GM23338 (cell line): Measurements from ENCODE around the gene CLASP2. TPM values are rescaled to one million over a fixed set of nuclear protein-coding genes. Genes with fewer than 3 reads are reported as not detected.

ENCODE experiments used
- ATAC-seq: fragments of 200-7000 bp; cut with Tn5 transposase; 3 replicates; pipeline ENCODE4 v1.9.1; 2020
- DNase-seq: peaks from one replicate; pipeline ENCODE4 v3.0.0-alpha.2; 2015; ENCODE audit warnings: low spot score
- H2AFZ ChIP-seq: fragments of 200-600 bp; sonication (generic); 2 replicates; pipeline ENCODE4 v1.8.0; 2016; ENCODE audit warnings: antibody characterized with exemption, mild to moderate bottlenecking, moderate library complexity
- H3F3A ChIP-seq: fragments of 200-600 bp; sonication (generic); replicated peaks from 2 replicates; pipeline ENCODE4 v1.8.0; 2017; ENCODE audit warnings: antibody characterized with exemption, mixed run types, low read depth
- H3K27ac ChIP-seq: fragments of 200-600 bp; sonication (generic); 2 replicates; pipeline ENCODE4 v1.6.1; 2016; ENCODE audit warnings: low read depth
- H3K27me3 ChIP-seq: fragments of 200-600 bp; sonication (generic); 2 replicates; pipeline ENCODE4 v1.8.0; 2016; ENCODE audit warnings: mild to moderate bottlenecking, mixed run types, moderate library complexity; ENCODE audit not compliant: insufficient read depth
- H3K36me3 ChIP-seq: fragments of 200-600 bp; sonication (generic); 2 replicates; pipeline ENCODE4 v1.8.0; 2016; ENCODE audit warnings: mild to moderate bottlenecking; ENCODE audit not compliant: insufficient read depth
- H3K4me1 ChIP-seq: fragments of 200-600 bp; sonication (generic); 2 replicates; pipeline ENCODE4 v1.8.0; 2016; ENCODE audit warnings: mild to moderate bottlenecking, moderate library complexity; ENCODE audit not compliant: insufficient read depth
- H3K4me2 ChIP-seq: fragments of 200-600 bp; sonication (generic); 2 replicates; pipeline ENCODE4 v1.7.1; 2017; ENCODE audit warnings: mixed run types
- H3K4me3 ChIP-seq: fragments of 200-600 bp; sonication (generic); 2 replicates; pipeline ENCODE4 v1.6.1; 2016; ENCODE audit warnings: mixed run types
- H3K79me2 ChIP-seq: fragments of 200-600 bp; sonication (generic); replicated peaks from 2 replicates; pipeline ENCODE4 v1.8.0; 2017; ENCODE audit warnings: mild to moderate bottlenecking; ENCODE audit not compliant: insufficient read depth
- H3K9me2 ChIP-seq: fragments of 200-600 bp; sonication (generic); 2 replicates; pipeline ENCODE4 v1.8.0; 2017; ENCODE audit not compliant: insufficient read depth
- H4K20me1 ChIP-seq: fragments of 200-600 bp; sonication (generic); replicated peaks from 2 replicates; pipeline ENCODE4 v1.8.0; 2017; ENCODE audit warnings: mild to moderate bottlenecking; ENCODE audit not compliant: insufficient read depth
- H3K27ac Mint-ChIP-seq: 2 replicates; pipeline ENCODE4 v1.8.0; 2020; ENCODE audit warnings: inconsistent platforms, mild to moderate bottlenecking, moderate library complexity, mixed read lengths
- H3K27me3 Mint-ChIP-seq: 3 replicates; pipeline ENCODE4 v1.8.0; 2022; ENCODE audit warnings: low read depth, mild to moderate bottlenecking, moderate library complexity, mixed read lengths, inconsistent platforms; ENCODE audit not compliant: insufficient read depth, poor library complexity
- H3K36me3 Mint-ChIP-seq: 3 replicates; pipeline ENCODE4 v1.8.0; 2021; ENCODE audit warnings: low read depth, mild to moderate bottlenecking, inconsistent platforms, moderate library complexity, mixed read lengths
- H3K4me1 Mint-ChIP-seq: 3 replicates; pipeline ENCODE4 v1.8.0; 2020; ENCODE audit warnings: mild to moderate bottlenecking, inconsistent platforms, mixed read lengths
- H3K4me3 Mint-ChIP-seq: 3 replicates; pipeline ENCODE4 v1.8.0; 2021; ENCODE audit warnings: moderate library complexity, mild to moderate bottlenecking, inconsistent platforms, mixed read lengths
- H3K9me3 Mint-ChIP-seq: 3 replicates; pipeline ENCODE4 v1.8.0; 2020; ENCODE audit warnings: moderate library complexity, mild to moderate bottlenecking, inconsistent platforms, mixed read lengths
- EZH2 ChIP-seq: fragments of 200-600 bp; sonication (generic); IDR thresholded peaks from one replicate; pipeline ENCODE4 v1.8.0; 2017; ENCODE audit warnings: antibody characterized with exemption, mild to moderate bottlenecking, low read depth; ENCODE audit not compliant: unreplicated experiment
- EZH2phosphoT487 ChIP-seq: fragments of 200-600 bp; sonication (generic); IDR thresholded peaks from one replicate; pipeline ENCODE4 v1.8.1; 2018; ENCODE audit warnings: antibody characterized with exemption; ENCODE audit not compliant: unreplicated experiment
- JUNB ChIP-seq: IDR thresholded peaks from one replicate; pipeline ENCODE4 v1.6.1; 2016; ENCODE audit warnings: antibody characterized with exemption; ENCODE audit not compliant: unreplicated experiment
- NANOG ChIP-seq: IDR thresholded peaks from 2 replicates; pipeline ENCODE4 v1.6.1; 2016; ENCODE audit warnings: antibody characterized with exemption, borderline replicate concordance
- POLR2AphosphoS5 ChIP-seq: IDR thresholded peaks from 2 replicates; pipeline ENCODE4 v1.6.1; 2016; ENCODE audit warnings: antibody characterized with exemption, low read depth
- STAT1 ChIP-seq: IDR thresholded peaks from one replicate; pipeline ENCODE4 v1.6.1; 2016; ENCODE audit warnings: antibody characterized with exemption; ENCODE audit not compliant: unreplicated experiment
- ZNF114 ChIP-seq: fragments of 250-450 bp; sonication (Bioruptor Pico); IDR thresholded peaks from 2 replicates; pipeline ENCODE4 v1.5.0; 2020; ENCODE audit warnings: mild to moderate bottlenecking, moderate library complexity
- ZNF331 ChIP-seq: fragments of 250-450 bp; sonication (Bioruptor Pico); IDR thresholded peaks from 2 replicates; pipeline ENCODE4 v1.5.0; 2020; ENCODE audit warnings: low read depth, mild to moderate bottlenecking, moderate library complexity
- polyA plus RNA-seq: library from polyadenylated mRNA; unstranded; fragments of >200 nt; fragmentation: Nextera tagmentation; extraction: Ambion mirVana; gene quantifications from 2 replicates; pipeline ENCODE4 v1.2.1, GENCODE V29; 2016
- total RNA-seq: library from RNA; depleted of rRNA; stranded (reverse); fragments of >200 nt; shearing (Covaris generic); gene quantifications from 2 replicates; pipeline ENCODE4 v1.2.3, GENCODE V29; 2014
- TF ChIP-seq, protein P1 (sequence below): IDR thresholded peaks from one replicate; pipeline ENCODE4 v1.6.1; 2018; ENCODE audit warnings: antibody characterized with exemption; ENCODE audit not compliant: unreplicated experiment
- TF ChIP-seq, protein P2 (sequence below), 2 experiments: fragments of 200-600 bp in 1 of 2; sonication (generic) in 1 of 2; conservative IDR thresholded peaks; 2 replicates each; pipeline versions ENCODE4 v1.5.1 to v1.6.1; 2016 to 2017; ENCODE audit warnings: antibody characterized with exemption in 2 of 2, low read depth in 2 of 2, mild to moderate bottlenecking in 2 of 2, moderate library complexity in 1 of 2
- TF ChIP-seq, protein P3 (sequence below): fragments of 250-450 bp; sonication (Bioruptor Pico); IDR thresholded peaks from 2 replicates; pipeline ENCODE4 v1.5.0; 2020; ENCODE audit warnings: mild to moderate bottlenecking, moderate library complexity
- TF ChIP-seq, protein P4 (sequence below): IDR thresholded peaks from 2 replicates; pipeline ENCODE4 v1.6.1; 2016; ENCODE audit warnings: antibody characterized with exemption

The CLASP2 gene
- total and polyA plus RNA-seq, 2 experiments from 2014 or later, result 12.8 to 74.6 TPM

DNA sequence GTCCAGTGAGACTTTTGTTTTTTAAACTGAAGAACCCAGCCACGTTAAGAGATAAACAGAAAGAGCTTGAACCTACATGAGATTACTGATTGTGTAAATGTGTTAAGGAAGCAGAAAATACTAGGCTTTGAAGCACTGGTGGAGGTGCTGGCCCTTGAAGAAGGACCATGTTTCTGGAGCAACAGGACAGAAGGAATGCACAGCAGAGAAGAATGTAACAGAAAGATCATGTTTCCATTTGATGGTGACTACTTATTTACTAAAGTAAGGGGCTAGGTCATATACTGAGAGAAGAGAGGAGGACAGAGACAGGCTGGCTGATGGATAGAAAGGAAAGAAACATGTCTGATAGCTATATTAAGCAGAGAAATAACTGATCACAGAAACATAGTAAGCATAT is 88.8 kb downstream of the CLASP2 start:
- H3K27me3 Mint-ChIP-seq, result no peaks in the 10 kb centered on the region
- no peaks in the 10 kb centered on the region for H3F3A ChIP-seq
- H3K79me2 ChIP-seq, result no peaks in the 10 kb centered on the region
- H3K4me3 Mint-ChIP-seq, result no peak overlapping the region
- no peak overlapping the region for H2AFZ ChIP-seq
- no peaks in the 10 kb centered on the region for H3K36me3 ChIP-seq
- H4K20me1 ChIP-seq, result no peaks in the 10 kb centered on the region; the same call in 1 of the 2 replicates
- no peaks in the 10 kb centered on the region for H3K9me2 ChIP-seq
- DNase-seq (no peak), ATAC-seq (no peak)
- no peak overlapping the region for H3K4me3 ChIP-seq
- no peaks in the 10 kb centered on the region for H3K9me3 Mint-ChIP-seq
- no peak overlapping the region for H3K27ac Mint-ChIP-seq
- H3K4me1 ChIP-seq, result no peaks in the 10 kb centered on the region
- H3K27me3 ChIP-seq, result no peaks in the 10 kb centered on the region
- TF ChIP-seq POLR2AphosphoS5 (no peak), ZNF331 (CRISPR knock-in tag) (no peak), STAT1 (no peak), NANOG (no peak), EZH2phosphoT487 (no peak), EZH2 (no peak), ZNF114 (CRISPR knock-in tag) (no peak), JUNB (no peak)
- TF ChIP-seq, protein P1, sequence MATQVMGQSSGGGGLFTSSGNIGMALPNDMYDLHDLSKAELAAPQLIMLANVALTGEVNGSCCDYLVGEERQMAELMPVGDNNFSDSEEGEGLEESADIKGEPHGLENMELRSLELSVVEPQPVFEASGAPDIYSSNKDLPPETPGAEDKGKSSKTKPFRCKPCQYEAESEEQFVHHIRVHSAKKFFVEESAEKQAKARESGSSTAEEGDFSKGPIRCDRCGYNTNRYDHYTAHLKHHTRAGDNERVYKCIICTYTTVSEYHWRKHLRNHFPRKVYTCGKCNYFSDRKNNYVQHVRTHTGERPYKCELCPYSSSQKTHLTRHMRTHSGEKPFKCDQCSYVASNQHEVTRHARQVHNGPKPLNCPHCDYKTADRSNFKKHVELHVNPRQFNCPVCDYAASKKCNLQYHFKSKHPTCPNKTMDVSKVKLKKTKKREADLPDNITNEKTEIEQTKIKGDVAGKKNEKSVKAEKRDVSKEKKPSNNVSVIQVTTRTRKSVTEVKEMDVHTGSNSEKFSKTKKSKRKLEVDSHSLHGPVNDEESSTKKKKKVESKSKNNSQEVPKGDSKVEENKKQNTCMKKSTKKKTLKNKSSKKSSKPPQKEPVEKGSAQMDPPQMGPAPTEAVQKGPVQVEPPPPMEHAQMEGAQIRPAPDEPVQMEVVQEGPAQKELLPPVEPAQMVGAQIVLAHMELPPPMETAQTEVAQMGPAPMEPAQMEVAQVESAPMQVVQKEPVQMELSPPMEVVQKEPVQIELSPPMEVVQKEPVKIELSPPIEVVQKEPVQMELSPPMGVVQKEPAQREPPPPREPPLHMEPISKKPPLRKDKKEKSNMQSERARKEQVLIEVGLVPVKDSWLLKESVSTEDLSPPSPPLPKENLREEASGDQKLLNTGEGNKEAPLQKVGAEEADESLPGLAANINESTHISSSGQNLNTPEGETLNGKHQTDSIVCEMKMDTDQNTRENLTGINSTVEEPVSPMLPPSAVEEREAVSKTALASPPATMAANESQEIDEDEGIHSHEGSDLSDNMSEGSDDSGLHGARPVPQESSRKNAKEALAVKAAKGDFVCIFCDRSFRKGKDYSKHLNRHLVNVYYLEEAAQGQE, result no peak
- TF ChIP-seq, protein P2, sequence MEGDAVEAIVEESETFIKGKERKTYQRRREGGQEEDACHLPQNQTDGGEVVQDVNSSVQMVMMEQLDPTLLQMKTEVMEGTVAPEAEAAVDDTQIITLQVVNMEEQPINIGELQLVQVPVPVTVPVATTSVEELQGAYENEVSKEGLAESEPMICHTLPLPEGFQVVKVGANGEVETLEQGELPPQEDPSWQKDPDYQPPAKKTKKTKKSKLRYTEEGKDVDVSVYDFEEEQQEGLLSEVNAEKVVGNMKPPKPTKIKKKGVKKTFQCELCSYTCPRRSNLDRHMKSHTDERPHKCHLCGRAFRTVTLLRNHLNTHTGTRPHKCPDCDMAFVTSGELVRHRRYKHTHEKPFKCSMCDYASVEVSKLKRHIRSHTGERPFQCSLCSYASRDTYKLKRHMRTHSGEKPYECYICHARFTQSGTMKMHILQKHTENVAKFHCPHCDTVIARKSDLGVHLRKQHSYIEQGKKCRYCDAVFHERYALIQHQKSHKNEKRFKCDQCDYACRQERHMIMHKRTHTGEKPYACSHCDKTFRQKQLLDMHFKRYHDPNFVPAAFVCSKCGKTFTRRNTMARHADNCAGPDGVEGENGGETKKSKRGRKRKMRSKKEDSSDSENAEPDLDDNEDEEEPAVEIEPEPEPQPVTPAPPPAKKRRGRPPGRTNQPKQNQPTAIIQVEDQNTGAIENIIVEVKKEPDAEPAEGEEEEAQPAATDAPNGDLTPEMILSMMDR (conservative IDR thresholded peaks at IDR 0.05; ENCODE audit: low read depth in 2 of 2), result no peak
- TF ChIP-seq, protein P3, sequence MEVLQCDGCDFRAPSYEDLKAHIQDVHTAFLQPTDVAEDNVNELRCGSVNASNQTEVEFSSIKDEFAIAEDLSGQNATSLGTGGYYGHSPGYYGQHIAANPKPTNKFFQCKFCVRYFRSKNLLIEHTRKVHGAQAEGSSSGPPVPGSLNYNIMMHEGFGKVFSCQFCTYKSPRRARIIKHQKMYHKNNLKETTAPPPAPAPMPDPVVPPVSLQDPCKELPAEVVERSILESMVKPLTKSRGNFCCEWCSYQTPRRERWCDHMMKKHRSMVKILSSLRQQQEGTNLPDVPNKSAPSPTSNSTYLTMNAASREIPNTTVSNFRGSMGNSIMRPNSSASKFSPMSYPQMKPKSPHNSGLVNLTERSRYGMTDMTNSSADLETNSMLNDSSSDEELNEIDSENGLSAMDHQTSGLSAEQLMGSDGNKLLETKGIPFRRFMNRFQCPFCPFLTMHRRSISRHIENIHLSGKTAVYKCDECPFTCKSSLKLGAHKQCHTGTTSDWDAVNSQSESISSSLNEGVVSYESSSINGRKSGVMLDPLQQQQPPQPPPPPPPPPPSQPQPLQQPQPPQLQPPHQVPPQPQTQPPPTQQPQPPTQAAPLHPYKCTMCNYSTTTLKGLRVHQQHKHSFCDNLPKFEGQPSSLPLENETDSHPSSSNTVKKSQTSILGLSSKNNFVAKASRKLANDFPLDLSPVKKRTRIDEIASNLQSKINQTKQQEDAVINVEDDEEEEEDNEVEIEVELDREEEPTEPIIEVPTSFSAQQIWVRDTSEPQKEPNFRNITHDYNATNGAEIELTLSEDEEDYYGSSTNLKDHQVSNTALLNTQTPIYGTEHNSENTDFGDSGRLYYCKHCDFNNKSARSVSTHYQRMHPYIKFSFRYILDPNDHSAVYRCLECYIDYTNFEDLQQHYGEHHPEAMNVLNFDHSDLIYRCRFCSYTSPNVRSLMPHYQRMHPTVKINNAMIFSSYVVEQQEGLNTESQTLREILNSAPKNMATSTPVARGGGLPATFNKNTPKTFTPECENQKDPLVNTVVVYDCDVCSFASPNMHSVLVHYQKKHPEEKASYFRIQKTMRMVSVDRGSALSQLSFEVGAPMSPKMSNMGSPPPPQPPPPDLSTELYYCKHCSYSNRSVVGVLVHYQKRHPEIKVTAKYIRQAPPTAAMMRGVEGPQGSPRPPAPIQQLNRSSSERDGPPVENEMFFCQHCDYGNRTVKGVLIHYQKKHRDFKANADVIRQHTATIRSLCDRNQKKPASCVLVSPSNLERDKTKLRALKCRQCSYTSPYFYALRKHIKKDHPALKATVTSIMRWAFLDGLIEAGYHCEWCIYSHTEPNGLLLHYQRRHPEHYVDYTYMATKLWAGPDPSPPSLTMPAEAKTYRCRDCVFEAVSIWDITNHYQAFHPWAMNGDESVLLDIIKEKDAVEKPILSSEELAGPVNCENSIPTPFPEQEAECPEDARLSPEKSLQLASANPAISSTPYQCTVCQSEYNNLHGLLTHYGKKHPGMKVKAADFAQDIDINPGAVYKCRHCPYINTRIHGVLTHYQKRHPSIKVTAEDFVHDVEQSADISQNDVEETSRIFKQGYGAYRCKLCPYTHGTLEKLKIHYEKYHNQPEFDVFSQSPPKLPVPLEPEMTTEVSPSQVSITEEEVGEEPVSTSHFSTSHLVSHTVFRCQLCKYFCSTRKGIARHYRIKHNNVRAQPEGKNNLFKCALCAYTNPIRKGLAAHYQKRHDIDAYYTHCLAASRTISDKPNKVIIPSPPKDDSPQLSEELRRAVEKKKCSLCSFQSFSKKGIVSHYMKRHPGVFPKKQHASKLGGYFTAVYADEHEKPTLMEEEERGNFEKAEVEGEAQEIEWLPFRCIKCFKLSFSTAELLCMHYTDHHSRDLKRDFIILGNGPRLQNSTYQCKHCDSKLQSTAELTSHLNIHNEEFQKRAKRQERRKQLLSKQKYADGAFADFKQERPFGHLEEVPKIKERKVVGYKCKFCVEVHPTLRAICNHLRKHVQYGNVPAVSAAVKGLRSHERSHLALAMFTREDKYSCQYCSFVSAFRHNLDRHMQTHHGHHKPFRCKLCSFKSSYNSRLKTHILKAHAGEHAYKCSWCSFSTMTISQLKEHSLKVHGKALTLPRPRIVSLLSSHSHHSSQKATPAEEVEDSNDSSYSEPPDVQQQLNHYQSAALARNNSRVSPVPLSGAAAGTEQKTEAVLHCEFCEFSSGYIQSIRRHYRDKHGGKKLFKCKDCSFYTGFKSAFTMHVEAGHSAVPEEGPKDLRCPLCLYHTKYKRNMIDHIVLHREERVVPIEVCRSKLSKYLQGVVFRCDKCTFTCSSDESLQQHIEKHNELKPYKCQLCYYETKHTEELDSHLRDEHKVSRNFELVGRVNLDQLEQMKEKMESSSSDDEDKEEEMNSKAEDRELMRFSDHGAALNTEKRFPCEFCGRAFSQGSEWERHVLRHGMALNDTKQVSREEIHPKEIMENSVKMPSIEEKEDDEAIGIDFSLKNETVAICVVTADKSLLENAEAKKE (CRISPR knock-in tag), result no peak
- TF ChIP-seq, protein P4, sequence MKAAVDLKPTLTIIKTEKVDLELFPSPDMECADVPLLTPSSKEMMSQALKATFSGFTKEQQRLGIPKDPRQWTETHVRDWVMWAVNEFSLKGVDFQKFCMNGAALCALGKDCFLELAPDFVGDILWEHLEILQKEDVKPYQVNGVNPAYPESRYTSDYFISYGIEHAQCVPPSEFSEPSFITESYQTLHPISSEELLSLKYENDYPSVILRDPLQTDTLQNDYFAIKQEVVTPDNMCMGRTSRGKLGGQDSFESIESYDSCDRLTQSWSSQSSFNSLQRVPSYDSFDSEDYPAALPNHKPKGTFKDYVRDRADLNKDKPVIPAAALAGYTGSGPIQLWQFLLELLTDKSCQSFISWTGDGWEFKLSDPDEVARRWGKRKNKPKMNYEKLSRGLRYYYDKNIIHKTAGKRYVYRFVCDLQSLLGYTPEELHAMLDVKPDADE, result no peak
- no peak overlapping the region for H3K27ac ChIP-seq
- no peak overlapping the region for H3K4me2 ChIP-seq
- H3K36me3 Mint-ChIP-seq, result no peaks in the 10 kb centered on the region
- 0 out of 3 replicates have a peak, but pooled peaks cover 3% of the 10 kb centered on the region for H3K4me1 Mint-ChIP-seq
